ENCODE data around the gene ADCY1. TPM values are rescaled to one million over a fixed set of nuclear protein-coding genes. Genes with fewer than 3 reads are reported as not detected.

Gene ADCY1
- total RNA-seq, 1 donor from 2014 or later = 4.7 TPM

DNA sequence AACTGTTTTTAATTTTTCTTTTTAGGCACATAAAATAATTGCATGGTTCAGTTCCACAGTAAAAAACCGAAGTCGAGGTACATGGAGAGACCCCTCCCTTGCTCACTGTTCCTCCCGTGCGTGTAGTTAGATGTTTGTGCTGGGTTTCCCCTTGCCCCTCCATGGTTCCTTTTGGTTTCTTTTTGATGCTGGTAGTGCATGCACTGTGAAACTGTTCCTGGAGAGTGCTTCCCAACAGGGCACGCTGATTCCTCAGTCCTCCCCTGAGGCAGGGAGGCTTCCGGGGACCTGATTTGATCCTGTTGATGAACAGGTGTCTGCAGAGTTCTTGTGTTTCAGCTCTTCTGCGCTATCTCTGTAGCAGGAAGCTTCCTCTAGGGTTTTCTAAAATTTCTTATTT lies 69.5 kb downstream of the ADCY1 start:
- H3K9me3 Mint-ChIP-seq = no peaks in the 10 kb centered on the region
- no peak overlapping the region for H3K27ac Mint-ChIP-seq
- no peaks in the 10 kb centered on the region for H3K27me3 Mint-ChIP-seq (ENCODE audit: low read depth)
- DNase-seq (ENCODE audit: low spot score in 2 of 2, unreplicated experiment in 2 of 2) = no peak
- no peaks in the 10 kb centered on the region for H3K4me1 Mint-ChIP-seq
- TF ChIP-seq, protein P1, sequence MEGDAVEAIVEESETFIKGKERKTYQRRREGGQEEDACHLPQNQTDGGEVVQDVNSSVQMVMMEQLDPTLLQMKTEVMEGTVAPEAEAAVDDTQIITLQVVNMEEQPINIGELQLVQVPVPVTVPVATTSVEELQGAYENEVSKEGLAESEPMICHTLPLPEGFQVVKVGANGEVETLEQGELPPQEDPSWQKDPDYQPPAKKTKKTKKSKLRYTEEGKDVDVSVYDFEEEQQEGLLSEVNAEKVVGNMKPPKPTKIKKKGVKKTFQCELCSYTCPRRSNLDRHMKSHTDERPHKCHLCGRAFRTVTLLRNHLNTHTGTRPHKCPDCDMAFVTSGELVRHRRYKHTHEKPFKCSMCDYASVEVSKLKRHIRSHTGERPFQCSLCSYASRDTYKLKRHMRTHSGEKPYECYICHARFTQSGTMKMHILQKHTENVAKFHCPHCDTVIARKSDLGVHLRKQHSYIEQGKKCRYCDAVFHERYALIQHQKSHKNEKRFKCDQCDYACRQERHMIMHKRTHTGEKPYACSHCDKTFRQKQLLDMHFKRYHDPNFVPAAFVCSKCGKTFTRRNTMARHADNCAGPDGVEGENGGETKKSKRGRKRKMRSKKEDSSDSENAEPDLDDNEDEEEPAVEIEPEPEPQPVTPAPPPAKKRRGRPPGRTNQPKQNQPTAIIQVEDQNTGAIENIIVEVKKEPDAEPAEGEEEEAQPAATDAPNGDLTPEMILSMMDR (IDR thresholded peaks at IDR 0.05; ENCODE audit: unreplicated experiment) = no peak
- no peaks in the 10 kb centered on the region for H3K36me3 Mint-ChIP-seq
- H3K4me3 Mint-ChIP-seq = no peak overlapping the region

DNA sequence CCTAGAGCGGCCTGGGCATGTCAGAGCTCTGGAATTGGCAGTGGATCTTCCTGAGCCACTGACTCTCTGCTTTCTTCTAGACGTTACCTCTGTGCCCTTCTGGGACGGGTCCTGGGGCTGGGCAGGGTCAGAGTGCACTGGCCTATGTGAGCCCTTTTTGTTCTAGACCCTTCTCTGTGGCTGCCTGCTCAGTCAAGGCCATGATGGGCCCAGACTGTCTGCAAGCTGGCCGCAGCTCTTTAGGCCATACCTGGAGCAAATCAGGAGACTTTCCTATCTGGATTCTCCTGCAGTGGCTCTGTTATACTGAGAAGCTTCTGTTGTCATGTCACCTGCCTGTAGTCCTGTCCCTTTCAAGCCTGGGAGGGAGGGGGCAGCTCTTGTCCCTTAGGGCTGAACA lies 70.1 kb downstream of the ADCY1 start:
- H3K9me3 Mint-ChIP-seq = no peaks in the 10 kb centered on the region
- H3K4me1 Mint-ChIP-seq = peaks cover 2% of the 10 kb centered on the region

DNA sequence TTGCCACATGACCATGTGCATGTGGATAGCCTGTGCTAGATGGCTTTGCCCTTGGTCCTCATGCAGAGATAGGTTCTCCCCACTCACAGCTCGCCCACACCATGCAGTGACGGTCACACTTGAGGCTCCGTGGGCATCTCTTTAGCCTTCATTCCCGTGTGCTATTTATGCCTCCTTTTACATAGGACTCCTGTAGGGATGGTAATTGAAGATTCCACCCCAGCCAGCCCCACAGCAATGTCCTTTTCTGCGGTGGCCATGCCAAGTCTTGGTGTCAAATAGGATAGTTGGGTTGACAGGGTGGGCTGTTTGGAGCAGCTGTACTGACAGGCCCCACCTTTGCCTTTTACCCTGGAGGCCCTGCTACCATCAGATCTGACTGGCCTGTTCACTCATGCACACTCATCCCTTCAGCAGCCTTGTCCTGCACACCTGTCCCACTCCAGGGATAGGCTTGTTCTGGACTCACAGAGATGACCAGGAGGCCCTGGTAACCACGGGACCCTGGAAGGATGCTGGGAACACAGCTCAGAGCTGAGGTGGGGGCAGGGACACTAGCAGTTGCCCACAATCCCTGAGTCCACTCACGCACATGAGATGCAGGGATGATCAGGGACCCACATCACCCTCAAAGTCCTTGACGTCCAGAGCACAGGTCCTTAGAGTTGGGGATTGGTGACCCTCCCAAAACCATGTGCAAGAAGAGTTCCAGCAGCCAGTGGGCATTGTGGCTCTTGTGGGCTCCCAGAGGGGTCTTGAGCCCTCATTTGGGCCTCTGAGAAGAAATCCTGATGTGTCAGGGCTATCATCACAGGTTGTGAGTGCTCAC lies 71.2 kb downstream of the ADCY1 start:
- Mint-ChIP-seq H3K9me3 (no peaks in the 10 kb centered on the region), H3K27ac (no peak overlapping the region), H3K4me3 (no peak overlapping the region), H3K4me1 (peaks cover 2% of the 10 kb centered on the region), H3K36me3 (no peaks in the 10 kb centered on the region), H3K27me3 (ENCODE audit: low read depth) (no peaks in the 10 kb centered on the region)
- TF ChIP-seq, protein P1 (IDR thresholded peaks at IDR 0.05; ENCODE audit: unreplicated experiment) = no peak
- DNase-seq (ENCODE audit: low spot score in 2 of 2, unreplicated experiment in 2 of 2) = no peak

More for the DNA sequence above, 70.1 kb downstream of the ADCY1 start:
- H3K4me3 Mint-ChIP-seq = no peak overlapping the region
- TF ChIP-seq, protein P1 (IDR thresholded peaks at IDR 0.05; ENCODE audit: unreplicated experiment) = no peak
- no peak overlapping the region for H3K27ac Mint-ChIP-seq
- DNase-seq (ENCODE audit: low spot score in 2 of 2, unreplicated experiment in 2 of 2) = no peak
- H3K36me3 Mint-ChIP-seq = no peaks in the 10 kb centered on the region
- H3K27me3 Mint-ChIP-seq (ENCODE audit: low read depth) = no peaks in the 10 kb centered on the region

DNA sequence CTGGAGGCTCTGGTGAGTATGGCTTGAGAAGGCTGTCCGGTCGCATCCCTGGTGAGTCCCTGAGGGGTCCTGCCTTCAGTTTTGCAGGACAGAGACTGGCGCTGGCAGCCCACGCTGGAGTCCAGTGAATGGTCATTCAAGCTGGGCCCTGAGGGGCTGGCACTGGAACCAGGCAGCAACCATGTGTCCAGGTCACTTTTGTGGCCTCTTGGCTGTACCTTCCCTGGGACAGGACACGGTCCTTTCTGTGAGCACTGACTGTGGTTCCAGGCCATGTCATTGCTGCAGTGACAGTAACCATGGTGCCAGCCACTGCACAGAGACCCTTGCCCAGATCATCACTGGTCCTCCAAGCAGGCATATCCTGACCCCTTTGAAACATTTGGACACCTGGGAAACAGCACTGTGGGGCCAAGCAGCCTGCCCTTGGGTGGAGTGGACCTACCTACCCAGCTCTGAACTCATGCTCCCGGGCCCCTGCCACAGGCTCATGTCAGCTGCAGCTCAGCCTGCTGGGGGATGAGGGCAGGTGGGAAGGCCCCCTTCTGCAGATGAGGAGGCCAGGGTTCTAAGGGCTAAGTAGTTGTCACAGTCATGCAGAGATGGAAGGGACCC lies 72.1 kb downstream of the ADCY1 start:
- Mint-ChIP-seq H3K4me3 (no peak overlapping the region), H3K36me3 (no peaks in the 10 kb centered on the region), H3K4me1 (peaks cover 2% of the 10 kb centered on the region), H3K27me3 (ENCODE audit: low read depth) (no peaks in the 10 kb centered on the region), H3K27ac (no peak overlapping the region), H3K9me3 (no peaks in the 10 kb centered on the region)
- TF ChIP-seq, protein P1 (IDR thresholded peaks at IDR 0.05; ENCODE audit: unreplicated experiment) = no peak
- no peak for DNase-seq (ENCODE audit: low spot score in 2 of 2, unreplicated experiment in 2 of 2)

- peaks cover 2% of the 10 kb centered on the region for H3K4me1 Mint-ChIP-seq
- no peaks in the 10 kb centered on the region for H3K27me3 Mint-ChIP-seq (ENCODE audit: low read depth)
- no peak for DNase-seq (ENCODE audit: low spot score in 2 of 2, unreplicated experiment in 2 of 2)
Observed at GRCh38 chr7:45646996-45647825, 73.0 kb downstream of the ADCY1 start.

More at GRCh38 chr7:45646996-45647825, 73.0 kb downstream of the ADCY1 start:
- no peak overlapping the region for H3K4me3 Mint-ChIP-seq
- H3K9me3 Mint-ChIP-seq = no peaks in the 10 kb centered on the region
- no peak overlapping the region for H3K27ac Mint-ChIP-seq
- TF ChIP-seq, protein P1 (IDR thresholded peaks at IDR 0.05; ENCODE audit: unreplicated experiment) = no peak
- H3K36me3 Mint-ChIP-seq = no peaks in the 10 kb centered on the region
